Uterus (tissue), 4 donors: ENCODE results near the gene DZIP1L. TPM values are rescaled to one million over a fixed set of nuclear protein-coding genes. Genes with fewer than 3 reads are reported as not detected.
"Not testable (repeated sequence)": the region's sequence is repeated elsewhere in the genome, so short reads cannot be mapped to it uniquely, and the experiment has no call there.

Experiments used
- DNase-seq, 2 donors: peaks; one replicate each; pipeline ENCODE4 v3.0.0-alpha.2; 2019 to 2020
- H3K27ac ChIP-seq, 2 donors: fragments of 200-600 bp; sonication (generic); 1 replicate in 1 of 2; 2 replicates in 1 of 2; pipeline ENCODE4 v1.5.1; 2016 to 2018
- H3K27me3 ChIP-seq, 2 donors: fragments of 200-600 bp; sonication (generic); one replicate each; pipeline ENCODE4 v1.5.1; 2018 to 2019; ENCODE audit warnings: control low read depth in 1 of 2
- H3K36me3 ChIP-seq, 2 donors: fragments of 200-600 bp; sonication (generic); one replicate each; pipeline ENCODE4 v1.5.1; 2019; ENCODE audit warnings: control low read depth in 1 of 2
- H3K4me1 ChIP-seq, 2 donors: fragments of 200-600 bp; sonication (generic); one replicate each; pipeline ENCODE4 v1.5.1; 2018 to 2019; ENCODE audit warnings: control low read depth in 1 of 2
- H3K4me3 ChIP-seq, 2 donors: fragments of 200-600 bp; sonication (generic); 1 replicate in 1 of 2; 2 replicates in 1 of 2; pipeline ENCODE4 v1.5.1; 2018 to 2019; ENCODE audit warnings: mild to moderate bottlenecking in 1 of 2
- H3K9me3 ChIP-seq, 2 donors: fragments of 200-600 bp; sonication (generic); one replicate each; pipeline ENCODE4 v1.5.1; 2019; ENCODE audit warnings: control low read depth in 1 of 2
- CTCF ChIP-seq, 4 experiments: fragments of 200-600 bp in 2 of 4; fragments of 450-650 bp in 2 of 4; sonication (generic) in 2 of 4; IDR thresholded peaks; one replicate each; pipeline ENCODE4 v1.5.1; 2016 to 2019; ENCODE audit warnings: antibody characterized with exemption in 4 of 4, mild to moderate bottlenecking in 2 of 4, moderate library complexity in 1 of 4
- POLR2A ChIP-seq, 2 donors: fragments of 450-650 bp; IDR thresholded peaks; one replicate each; pipeline ENCODE4 v1.6.1; 2016; ENCODE audit warnings: antibody characterized with exemption in 2 of 2, mild to moderate bottlenecking in 1 of 2, moderate library complexity in 1 of 2
- intact Hi-C: fragments of 100-400 bp; cut with DNase I; formaldehyde crosslinking; loops from one replicate; pipeline ENCODE4 v1.15.1; 2023; ENCODE audit warnings: low total_unique reads
- total RNA-seq, 4 donors: library from RNA; depleted of rRNA in 3 of 4; stranded (reverse); fragments of >200 nt in 3 of 4; gene quantifications; one replicate each; pipeline versions ENCODE4 v1.1.0 to v1.2.4, GENCODE V29; 2014 to 2023
- donor health status: DM: yes; HTN: yes; CAD: no.

DZIP1L gene
- total RNA-seq, 4 donors from 2014 or later = 3.8 to 58.5 (median 32.7) TPM

DNA sequence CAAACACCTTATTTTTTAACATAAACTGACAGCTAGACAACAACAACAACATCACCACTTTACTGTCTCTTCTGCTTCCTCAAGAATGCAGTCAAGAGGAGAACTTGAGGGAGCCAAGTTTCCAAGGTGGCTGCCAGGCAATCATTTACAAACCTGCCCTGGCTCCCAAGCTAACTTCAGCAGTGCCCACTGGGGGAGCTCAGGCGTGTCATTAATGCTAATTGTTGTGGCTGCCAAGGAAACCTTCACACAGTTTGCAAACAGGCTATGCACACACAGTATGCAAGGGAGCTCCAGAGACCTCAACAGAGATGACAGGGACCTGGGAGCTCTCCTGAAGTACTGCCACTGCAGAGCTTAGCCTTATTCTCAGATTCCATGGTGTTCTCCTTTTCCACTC lies 2.1 kb downstream of the DZIP1L start:
- H3K9me3 ChIP-seq = no peaks in the 10 kb centered on the region
- H3K36me3 ChIP-seq = no peaks in the 10 kb centered on the region
- TF ChIP-seq POLR2A (IDR thresholded peaks at IDR 0.05) = no peak
- no peak for TF ChIP-seq CTCF (IDR thresholded peaks at IDR 0.05)
- intact Hi-C loops = no loop called here
- DNase-seq = no peak
- no peak overlapping the region for H3K4me3 ChIP-seq
- H3K27ac ChIP-seq = peak overlapping the region; percentile 93 to 98
- H3K4me1 ChIP-seq = peaks cover 0 to 4% of the 10 kb centered on the region in 2 donors
- H3K27me3 ChIP-seq = no peaks in the 10 kb centered on the region

- intact Hi-C loops = no loop called here
- Histone ChIP-seq H3K27ac (no peak overlapping the region), H3K4me1 (peaks cover 0 to 4% of the 10 kb centered on the region in 2 donors), H3K9me3 (no peaks in the 10 kb centered on the region), H3K27me3 (no peaks in the 10 kb centered on the region), H3K36me3 (no peaks in the 10 kb centered on the region), H3K4me3 (no peak overlapping the region)
- no peak for TF ChIP-seq POLR2A (IDR thresholded peaks at IDR 0.05)
- no peak for TF ChIP-seq CTCF (IDR thresholded peaks at IDR 0.05)
- DNase-seq = no peak
Observed at GRCh38 chr3:138112362-138112761, 3.0 kb downstream of the DZIP1L start.

- H3K36me3 ChIP-seq = no peaks in the 10 kb centered on the region
- no peak for TF ChIP-seq POLR2A (IDR thresholded peaks at IDR 0.05)
- no peak for TF ChIP-seq CTCF (IDR thresholded peaks at IDR 0.05)
- no peaks in the 10 kb centered on the region for H3K27me3 ChIP-seq
- no peaks in the 10 kb centered on the region for H3K9me3 ChIP-seq
- DNase-seq = no peak
- no peak overlapping the region for H3K4me3 ChIP-seq
- H3K4me1 ChIP-seq = no peaks in the 10 kb centered on the region
- intact Hi-C loops = no loop called here
- H3K27ac ChIP-seq = no peak overlapping the region
Observed at GRCh38 chr3:138105598-138105997, 9.8 kb downstream of the DZIP1L start.

- Histone ChIP-seq H3K27ac (no peak overlapping the region), H3K4me3 (no peak overlapping the region), H3K36me3 (no peaks in the 10 kb centered on the region), H3K27me3 (no peaks in the 10 kb centered on the region), H3K9me3 (no peaks in the 10 kb centered on the region), H3K4me1 (no peaks in the 10 kb centered on the region)
- intact Hi-C loops = no loop called here
- DNase-seq = no peak
- TF ChIP-seq CTCF (IDR thresholded peaks at IDR 0.05) = no peak
- no peak for TF ChIP-seq POLR2A (IDR thresholded peaks at IDR 0.05)
Observed at GRCh38 chr3:138103466-138103865, 11.9 kb downstream of the DZIP1L start.

GRCh38 chr3:138101351-138101940 lies 14.0 kb downstream of the DZIP1L start:
- H3K27me3 ChIP-seq, intact Hi-C loops, H3K27ac ChIP-seq, H3K9me3 ChIP-seq, DNase-seq, H3K4me3 ChIP-seq, H3K36me3 ChIP-seq, H3K4me1 ChIP-seq: not testable (repeated sequence)

DNA sequence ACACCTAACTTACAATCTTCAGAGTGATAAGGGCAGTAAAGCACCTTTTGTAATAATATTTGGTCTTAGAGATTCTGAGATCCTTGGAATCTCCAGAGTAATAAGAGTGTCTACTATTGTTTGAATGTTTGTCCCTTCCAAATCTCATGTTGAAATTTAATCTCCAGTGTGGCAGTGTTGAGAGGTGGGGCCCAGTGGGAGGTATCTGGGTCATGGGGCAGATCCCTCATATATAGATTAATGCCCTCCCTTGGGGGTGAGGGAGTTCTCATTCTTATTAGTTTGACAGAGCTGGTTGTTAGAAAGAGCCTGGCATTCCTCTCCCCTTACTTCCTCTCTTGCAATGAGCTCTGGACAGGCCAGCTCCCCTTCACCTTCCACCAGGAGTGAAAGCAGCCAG lies 16.0 kb downstream of the DZIP1L start:
- no peaks in the 10 kb centered on the region for H3K36me3 ChIP-seq
- no peak for TF ChIP-seq CTCF (IDR thresholded peaks at IDR 0.05)
- no peak for TF ChIP-seq POLR2A (IDR thresholded peaks at IDR 0.05)

More for the DNA sequence above, 16.0 kb downstream of the DZIP1L start:
- Histone ChIP-seq H3K4me1 (no peaks in the 10 kb centered on the region), H3K4me3 (no peak overlapping the region), H3K27me3 (no peaks in the 10 kb centered on the region), H3K9me3 (no peaks in the 10 kb centered on the region), H3K27ac (no peak overlapping the region)
- intact Hi-C loops = no loop called here
- no peak for DNase-seq
